ENCODE measurements around the gene RBFOX2. TPM values are rescaled to one million over a fixed set of nuclear protein-coding genes. Genes with fewer than 3 reads are reported as not detected.

Gene RBFOX2
- total RNA-seq, 1 donor from 2014 or later: 164 TPM

GRCh38 chr22:35732116-35732515 is 296.5 kb downstream of the RBFOX2 start:
- Mint-ChIP-seq H3K9me3 (peaks cover 9% of the 10 kb centered on the region), H3K27ac (no peak overlapping the region), H3K4me3 (no peak overlapping the region)

DNA sequence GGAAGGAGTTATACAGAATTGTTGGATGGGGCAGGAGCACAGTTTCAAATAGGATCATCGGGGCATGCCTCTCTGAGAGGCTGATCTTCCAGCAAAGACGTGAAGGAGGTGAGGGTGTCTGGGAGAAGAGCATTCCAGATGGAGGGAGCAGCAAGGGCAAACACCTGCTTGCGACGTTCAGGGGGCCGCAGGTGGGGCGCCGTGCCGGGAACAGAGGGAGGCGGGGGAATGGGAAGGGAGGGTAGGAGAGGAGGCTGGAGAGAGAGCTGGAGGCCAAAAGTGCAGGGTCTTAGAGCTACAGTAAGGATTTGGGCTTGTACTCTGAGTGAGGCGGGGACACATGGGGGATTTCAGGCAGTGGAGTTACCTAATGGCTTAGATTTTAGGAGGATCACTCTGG is 297.3 kb downstream of the RBFOX2 start:
- no peak for DNase-seq (ENCODE audit: extremely low spot score, unreplicated experiment)
- Mint-ChIP-seq H3K36me3 (peaks cover 5% of the 10 kb centered on the region), H3K27me3 (peaks cover 5% of the 10 kb centered on the region), H3K9me3 (peaks cover 9% of the 10 kb centered on the region), H3K4me1 (ENCODE audit: unreplicated experiment) (no peaks in the 10 kb centered on the region), H3K27ac (no peak overlapping the region), H3K4me3 (no peak overlapping the region)
- no peak for TF ChIP-seq CTCF (conservative IDR thresholded peaks at IDR 0.05)

More at GRCh38 chr22:35732116-35732515, 296.5 kb downstream of the RBFOX2 start:
- Mint-ChIP-seq H3K4me1 (ENCODE audit: unreplicated experiment) (no peaks in the 10 kb centered on the region), H3K36me3 (peaks cover 11% of the 10 kb centered on the region), H3K27me3 (peaks cover 5% of the 10 kb centered on the region)
- TF ChIP-seq CTCF (conservative IDR thresholded peaks at IDR 0.05): no peak
- no peak for DNase-seq (ENCODE audit: extremely low spot score, unreplicated experiment)

GRCh38 chr22:35729309-35729698 is 299.3 kb downstream of the RBFOX2 start:
- Mint-ChIP-seq H3K4me3 (no peak overlapping the region), H3K36me3 (no peaks in the 10 kb centered on the region), H3K4me1 (ENCODE audit: unreplicated experiment) (peaks cover 4% of the 10 kb centered on the region), H3K27ac (no peak overlapping the region), H3K9me3 (peaks cover 9% of the 10 kb centered on the region), H3K27me3 (peaks cover 5% of the 10 kb centered on the region)
- no peak for DNase-seq (ENCODE audit: extremely low spot score, unreplicated experiment)
- TF ChIP-seq CTCF (conservative IDR thresholded peaks at IDR 0.05): no peak

DNA sequence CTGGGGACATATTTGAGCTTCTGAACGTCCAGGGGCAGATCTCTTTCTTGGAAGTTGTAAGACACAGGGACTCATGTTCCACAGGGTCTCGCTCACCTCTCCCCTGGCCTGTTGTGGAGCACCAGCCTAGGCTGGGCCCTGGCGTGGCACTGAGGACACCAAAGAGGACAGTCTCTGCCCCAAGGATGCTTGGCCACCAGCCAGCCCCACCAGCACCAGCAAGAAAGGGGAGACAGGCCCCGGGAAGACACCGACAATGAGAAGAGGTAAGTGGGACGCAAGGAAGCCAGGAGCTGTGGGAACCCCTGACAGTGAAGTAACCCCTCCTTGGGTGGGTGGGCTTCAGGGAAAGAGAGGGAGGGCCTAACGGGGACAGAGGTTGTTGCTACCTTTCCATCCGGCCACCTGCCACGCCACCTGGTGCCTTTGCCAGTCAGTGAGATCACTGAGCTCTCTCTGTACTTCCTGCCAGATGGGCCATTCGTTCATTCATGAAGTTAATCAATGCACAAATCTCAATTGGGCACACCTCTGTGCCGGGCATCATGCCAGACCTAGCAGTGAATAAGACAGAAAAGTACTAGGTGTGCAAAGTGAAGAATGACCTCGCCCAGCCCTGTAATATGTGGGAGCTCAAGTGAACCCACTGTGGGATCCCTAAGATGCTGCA is 299.9 kb downstream of the RBFOX2 start:
- peaks cover 9% of the 10 kb centered on the region for H3K9me3 Mint-ChIP-seq
- no peak overlapping the region for H3K27ac Mint-ChIP-seq
- peaks cover 5% of the 10 kb centered on the region for H3K27me3 Mint-ChIP-seq
- peaks cover 4% of the 10 kb centered on the region for H3K4me1 Mint-ChIP-seq (ENCODE audit: unreplicated experiment)
- H3K36me3 Mint-ChIP-seq: no peaks in the 10 kb centered on the region
- H3K4me3 Mint-ChIP-seq: no peak overlapping the region
- TF ChIP-seq CTCF (conservative IDR thresholded peaks at IDR 0.05): no peak
- DNase-seq (ENCODE audit: extremely low spot score, unreplicated experiment): no peak

DNA sequence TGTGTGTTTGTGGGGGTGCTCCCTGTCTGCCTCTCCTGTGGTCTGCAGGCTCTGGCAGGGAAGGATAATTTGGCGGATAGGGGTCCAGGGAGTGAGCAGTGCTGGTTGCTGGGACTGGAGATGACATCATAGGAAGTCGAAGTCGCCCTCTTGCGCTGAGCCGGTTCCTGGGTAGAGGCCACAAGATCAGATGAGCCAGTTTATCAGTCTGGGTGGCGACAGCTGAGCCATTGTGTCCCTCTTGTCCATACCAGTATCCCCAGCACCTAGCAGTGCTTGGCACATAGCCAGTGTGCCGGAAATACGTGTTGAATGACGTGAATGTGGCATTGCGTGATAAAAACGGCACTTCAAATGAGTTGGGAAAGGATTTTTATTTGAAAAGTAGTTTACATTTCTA is 301.2 kb downstream of the RBFOX2 start:
- H3K4me3 Mint-ChIP-seq: no peak overlapping the region
- H3K9me3 Mint-ChIP-seq: peaks cover 9% of the 10 kb centered on the region
- H3K4me1 Mint-ChIP-seq (ENCODE audit: unreplicated experiment): peaks cover 4% of the 10 kb centered on the region
- H3K27me3 Mint-ChIP-seq: peaks cover 5% of the 10 kb centered on the region
- no peak overlapping the region for H3K27ac Mint-ChIP-seq
- DNase-seq (ENCODE audit: extremely low spot score, unreplicated experiment): no peak
- no peak for TF ChIP-seq CTCF (conservative IDR thresholded peaks at IDR 0.05)
- H3K36me3 Mint-ChIP-seq: no peaks in the 10 kb centered on the region
